GM12891 (cell line): ENCODE data around the gene KCNMA1.

ENCODE experiments used
- PAX5 ChIP-seq: IDR thresholded peaks from 2 replicates; pipeline ENCODE4 v1.6.1; 2011; ENCODE audit warnings: low read length, moderate library complexity, mild to moderate bottlenecking; ENCODE audit not compliant: insufficient read depth, severe bottlenecking
- POLR2A ChIP-seq: IDR thresholded peaks from 2 replicates; pipeline ENCODE4 v1.6.1; 2011; ENCODE audit warnings: low read depth, low read length, control low read depth
- POLR2AphosphoS5 ChIP-seq: IDR thresholded peaks from 2 replicates; pipeline ENCODE4 v1.6.1; 2011; ENCODE audit warnings: low read depth, low read length, control low read depth
- POU2F2 ChIP-seq: IDR thresholded peaks from 2 replicates; pipeline ENCODE4 v1.6.1; 2011; ENCODE audit warnings: low read depth, mild to moderate bottlenecking, control low read depth, low read length, moderate library complexity
- SPI1 ChIP-seq: IDR thresholded peaks from 2 replicates; pipeline ENCODE4 v1.6.1; 2011; ENCODE audit warnings: low read depth, low read length, control low read depth
- TAF1 ChIP-seq: IDR thresholded peaks from 2 replicates; pipeline ENCODE4 v1.6.1; 2011; ENCODE audit warnings: low read depth, low read length, control low read depth

DNA sequence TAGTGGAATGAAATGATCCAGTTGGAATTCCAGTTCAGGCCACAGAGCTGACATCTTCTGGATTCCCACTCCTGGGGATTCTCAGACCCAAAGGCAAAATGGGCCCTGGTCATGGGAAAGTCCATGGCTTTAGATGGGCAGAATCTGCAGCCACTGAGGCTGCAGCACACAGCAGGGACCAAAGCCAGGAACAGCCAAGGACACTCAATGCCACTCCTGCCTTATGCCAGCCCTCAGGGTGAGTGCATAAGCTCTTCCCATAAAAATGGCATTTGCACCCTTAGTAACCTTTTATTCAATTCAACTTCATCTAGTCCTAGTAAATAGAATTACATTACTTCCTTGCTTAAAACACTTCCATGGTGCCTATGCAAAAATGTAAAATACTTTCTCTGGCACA lies 274.4 kb downstream of the KCNMA1 start:
- no peak for TF ChIP-seq POLR2AphosphoS5
- TF ChIP-seq POLR2A = no peak
- no peak for TF ChIP-seq TAF1
- TF ChIP-seq SPI1 = no peak
- no peak for TF ChIP-seq PAX5
- no peak for TF ChIP-seq POU2F2
